DND-41 (cell line): ENCODE data around the gene PAQR6.

Experiments used
- EZH2 ChIP-seq: IDR thresholded peaks from 3 replicates; pipeline ENCODE4 v1.6.1; 2012; ENCODE audit warnings: borderline replicate concordance, low read depth, mild to moderate bottlenecking, moderate library complexity, low read length, inconsistent platforms; ENCODE audit not compliant: severe bottlenecking
- TF ChIP-seq, protein P1 (sequence below): IDR thresholded peaks from 2 replicates; pipeline ENCODE4 v1.5.1; 2012; ENCODE audit warnings: borderline replicate concordance, low read length, moderate library complexity, mild to moderate bottlenecking; ENCODE audit not compliant: poor library complexity, severe bottlenecking; ENCODE audit errors: extremely low read depth

DNA sequence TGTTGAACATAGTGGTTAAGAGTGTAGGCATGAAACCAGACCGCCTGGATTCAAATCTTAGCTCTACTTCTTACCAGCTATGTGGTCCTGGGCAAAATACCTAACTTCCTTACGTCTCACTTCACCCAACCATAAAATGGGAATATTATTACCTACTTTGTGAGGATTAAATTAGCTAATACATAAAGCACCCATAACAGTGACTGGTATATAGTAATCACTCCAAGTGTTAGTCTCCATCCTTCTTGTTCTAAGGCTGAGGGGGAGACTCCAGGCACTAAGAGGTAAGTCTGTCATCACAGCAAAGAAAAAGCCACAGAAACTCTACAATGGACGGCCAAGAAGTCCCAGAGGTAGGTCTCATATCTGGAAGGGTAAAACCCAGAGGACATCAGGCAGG lies 32.0 kb upstream of the PAQR6 start:
- TF ChIP-seq, protein P1, sequence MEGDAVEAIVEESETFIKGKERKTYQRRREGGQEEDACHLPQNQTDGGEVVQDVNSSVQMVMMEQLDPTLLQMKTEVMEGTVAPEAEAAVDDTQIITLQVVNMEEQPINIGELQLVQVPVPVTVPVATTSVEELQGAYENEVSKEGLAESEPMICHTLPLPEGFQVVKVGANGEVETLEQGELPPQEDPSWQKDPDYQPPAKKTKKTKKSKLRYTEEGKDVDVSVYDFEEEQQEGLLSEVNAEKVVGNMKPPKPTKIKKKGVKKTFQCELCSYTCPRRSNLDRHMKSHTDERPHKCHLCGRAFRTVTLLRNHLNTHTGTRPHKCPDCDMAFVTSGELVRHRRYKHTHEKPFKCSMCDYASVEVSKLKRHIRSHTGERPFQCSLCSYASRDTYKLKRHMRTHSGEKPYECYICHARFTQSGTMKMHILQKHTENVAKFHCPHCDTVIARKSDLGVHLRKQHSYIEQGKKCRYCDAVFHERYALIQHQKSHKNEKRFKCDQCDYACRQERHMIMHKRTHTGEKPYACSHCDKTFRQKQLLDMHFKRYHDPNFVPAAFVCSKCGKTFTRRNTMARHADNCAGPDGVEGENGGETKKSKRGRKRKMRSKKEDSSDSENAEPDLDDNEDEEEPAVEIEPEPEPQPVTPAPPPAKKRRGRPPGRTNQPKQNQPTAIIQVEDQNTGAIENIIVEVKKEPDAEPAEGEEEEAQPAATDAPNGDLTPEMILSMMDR = no peak
- TF ChIP-seq EZH2 = no peak
